Colonic mucosa (tissue), 4 donors: ENCODE measurements around the gene RDH11. TPM values are rescaled to one million over a fixed set of nuclear protein-coding genes. Genes with fewer than 3 reads are reported as not detected.

ENCODE experiments used
- DNase-seq: peaks from one replicate; pipeline ENCODE4 v3.0.0-alpha.2; 2020
- H3K27ac ChIP-seq: fragments of 200-600 bp; one replicate; pipeline ENCODE4 v1.8.0; 2021
- H3K27me3 ChIP-seq: fragments of 200-600 bp; one replicate; pipeline ENCODE4 v1.8.0; 2021
- H3K36me3 ChIP-seq: fragments of 200-600 bp; one replicate; pipeline ENCODE4 v1.8.0; 2021
- H3K4me1 ChIP-seq: fragments of 200-600 bp; one replicate; pipeline ENCODE4 v1.8.0; 2021; ENCODE audit warnings: mild to moderate bottlenecking
- H3K4me3 ChIP-seq: fragments of 200-600 bp; one replicate; pipeline ENCODE4 v1.8.0; 2021
- H3K9ac ChIP-seq, 2 donors: one replicate each; pipeline ENCODE4 v1.7.0; 2013; ENCODE audit warnings: control low read depth in 2 of 2, low read depth in 2 of 2, low read length in 2 of 2
- H3K9me3 ChIP-seq: fragments of 200-600 bp; one replicate; pipeline ENCODE4 v1.8.0; 2021
- CTCF ChIP-seq: fragments of 200-600 bp; IDR thresholded peaks from one replicate; pipeline ENCODE4 v1.8.0; 2022; ENCODE audit warnings: antibody characterized with exemption, mild to moderate bottlenecking
- intact Hi-C: fragments of 100-400 bp; cut with DNase I; formaldehyde crosslinking; loops from one replicate; pipeline ENCODE4 v1.14.1; 2022
- total RNA-seq, 2 donors: library from RNA; stranded (reverse); fragmentation: NEBNext Ultra II Directional in 1 of 2; extraction: Animal tissue kit (Norgen Biotek cat#: 25700) in 1 of 2; gene quantifications; one replicate each; pipeline ENCODE4 v1.2.1, GENCODE V29; 2021
- donor health status: healthy.
- donor health status: DM: no; HTN: no; CAD: no.
- donor health status: DM: no; HTN: no; CAD: no.

Gene RDH11
- total RNA-seq, 2 donors from 2014 or later: 60.0 to 81.7 TPM

GRCh38 chr14:67650694-67651093, 44.9 kb downstream of the RDH11 start:
- TF ChIP-seq CTCF: no peak
- Histone ChIP-seq H3K9ac (no peak overlapping the region), H3K27me3 (no peaks in the 10 kb centered on the region), H3K4me1 (no peaks in the 10 kb centered on the region), H3K27ac (no peak overlapping the region), H3K9me3 (no peaks in the 10 kb centered on the region), H3K4me3 (no peak overlapping the region), H3K36me3 (peaks cover 4% of the 10 kb centered on the region)
- DNase-seq: no peak
- intact Hi-C loops: no loop called here

- no peaks in the 10 kb centered on the region for H3K9me3 ChIP-seq
- H3K27me3 ChIP-seq: no peaks in the 10 kb centered on the region
- no peak for TF ChIP-seq CTCF
- H3K9ac ChIP-seq: no peak overlapping the region
- intact Hi-C loops: no loop called here
- no peaks in the 10 kb centered on the region for H3K4me1 ChIP-seq
- no peak for DNase-seq
- H3K36me3 ChIP-seq: peaks cover 4% of the 10 kb centered on the region
- H3K4me3 ChIP-seq: no peak overlapping the region
- no peak overlapping the region for H3K27ac ChIP-seq
These were observed 45.4 kb downstream of the RDH11 start for GRCh38 chr14:67650151-67650550.

GRCh38 chr14:67646131-67646530, 49.4 kb downstream of the RDH11 start:
- no peak overlapping the region for H3K27ac ChIP-seq
- intact Hi-C loops: no loop called here
- no peaks in the 10 kb centered on the region for H3K27me3 ChIP-seq
- no peak for DNase-seq
- no peaks in the 10 kb centered on the region for H3K9me3 ChIP-seq
- H3K36me3 ChIP-seq: peaks cover 4% of the 10 kb centered on the region
- H3K9ac ChIP-seq: no peak overlapping the region
- H3K4me3 ChIP-seq: no peak overlapping the region
- TF ChIP-seq CTCF: no peak
- H3K4me1 ChIP-seq: no peaks in the 10 kb centered on the region

- no peak for TF ChIP-seq CTCF
- DNase-seq: no peak
- H3K4me1 ChIP-seq: no peaks in the 10 kb centered on the region
- intact Hi-C loops: no loop called here
- no peaks in the 10 kb centered on the region for H3K27me3 ChIP-seq
- H3K36me3 ChIP-seq: peaks cover 4% of the 10 kb centered on the region
- H3K27ac ChIP-seq: no peak overlapping the region
- no peak overlapping the region for H3K9ac ChIP-seq
- H3K4me3 ChIP-seq: no peak overlapping the region
- no peaks in the 10 kb centered on the region for H3K9me3 ChIP-seq
These were observed 50.1 kb downstream of the RDH11 start for GRCh38 chr14:67645414-67645813.

- Histone ChIP-seq H3K4me1 (no peaks in the 10 kb centered on the region), H3K9me3 (no peaks in the 10 kb centered on the region), H3K9ac (no peak overlapping the region), H3K4me3 (no peak overlapping the region), H3K36me3 (peaks cover under 1% of the 10 kb centered on the region), H3K27ac (no peak overlapping the region), H3K27me3 (no peaks in the 10 kb centered on the region)
- TF ChIP-seq CTCF: no peak
- no peak for DNase-seq
- intact Hi-C loops: no loop called here
These were observed 51.1 kb downstream of the RDH11 start for GRCh38 chr14:67644428-67644827.

GRCh38 chr14:67643713-67644112, 51.9 kb downstream of the RDH11 start:
- Histone ChIP-seq H3K9ac (no peak overlapping the region), H3K27ac (no peak overlapping the region), H3K4me1 (no peaks in the 10 kb centered on the region), H3K4me3 (no peak overlapping the region), H3K9me3 (no peaks in the 10 kb centered on the region), H3K27me3 (no peaks in the 10 kb centered on the region), H3K36me3 (no peaks in the 10 kb centered on the region)
- intact Hi-C loops: no loop called here
- no peak for DNase-seq
- no peak for TF ChIP-seq CTCF
